ENCODE results near the gene PIK3C3.

Gene PIK3C3

DNA sequence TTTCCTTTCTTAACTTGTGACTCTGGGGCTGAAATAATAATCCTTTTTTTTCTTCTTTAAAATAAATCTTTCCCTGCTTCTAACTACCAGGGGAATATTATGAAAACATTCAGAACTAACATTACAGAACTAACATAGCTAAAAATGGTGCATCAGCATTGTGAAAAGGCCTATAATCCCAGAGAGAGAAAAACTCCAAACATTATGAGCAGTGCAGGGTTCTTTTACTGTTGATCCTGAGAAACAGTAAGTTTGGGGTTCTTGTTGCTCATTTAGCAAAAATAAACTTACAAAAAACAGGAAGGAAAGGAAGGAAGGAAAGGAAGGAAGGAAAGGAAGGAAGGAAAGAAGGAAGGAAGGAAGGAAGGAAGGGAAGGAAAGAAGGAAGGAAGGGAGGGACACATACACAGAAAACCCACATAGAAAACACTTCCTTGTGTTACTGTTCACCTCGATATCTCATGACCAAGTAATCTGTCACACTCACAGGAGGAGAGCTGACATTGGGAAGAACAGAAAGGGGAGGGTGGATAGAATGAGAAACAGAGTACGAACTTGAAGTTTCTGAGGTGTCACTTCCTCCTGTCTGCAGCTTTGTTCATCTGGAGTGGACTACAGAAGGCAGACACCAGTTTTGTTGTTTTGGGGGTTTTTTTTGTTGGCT is 18.4 kb upstream of the PIK3C3 start:
- H3K27ac ChIP-seq = no peak overlapping the region
- H3K4me3 ChIP-seq (ENCODE audit: low read depth in 1 of 2, low read length in 1 of 2) = no peak overlapping the region
- no peaks in the 10 kb centered on the region for H3K4me1 ChIP-seq (ENCODE audit: control insufficient read depth in 1 of 2, insufficient read depth in 1 of 2, low read depth in 1 of 2, low read length in 1 of 2)
- TF ChIP-seq, protein P1, sequence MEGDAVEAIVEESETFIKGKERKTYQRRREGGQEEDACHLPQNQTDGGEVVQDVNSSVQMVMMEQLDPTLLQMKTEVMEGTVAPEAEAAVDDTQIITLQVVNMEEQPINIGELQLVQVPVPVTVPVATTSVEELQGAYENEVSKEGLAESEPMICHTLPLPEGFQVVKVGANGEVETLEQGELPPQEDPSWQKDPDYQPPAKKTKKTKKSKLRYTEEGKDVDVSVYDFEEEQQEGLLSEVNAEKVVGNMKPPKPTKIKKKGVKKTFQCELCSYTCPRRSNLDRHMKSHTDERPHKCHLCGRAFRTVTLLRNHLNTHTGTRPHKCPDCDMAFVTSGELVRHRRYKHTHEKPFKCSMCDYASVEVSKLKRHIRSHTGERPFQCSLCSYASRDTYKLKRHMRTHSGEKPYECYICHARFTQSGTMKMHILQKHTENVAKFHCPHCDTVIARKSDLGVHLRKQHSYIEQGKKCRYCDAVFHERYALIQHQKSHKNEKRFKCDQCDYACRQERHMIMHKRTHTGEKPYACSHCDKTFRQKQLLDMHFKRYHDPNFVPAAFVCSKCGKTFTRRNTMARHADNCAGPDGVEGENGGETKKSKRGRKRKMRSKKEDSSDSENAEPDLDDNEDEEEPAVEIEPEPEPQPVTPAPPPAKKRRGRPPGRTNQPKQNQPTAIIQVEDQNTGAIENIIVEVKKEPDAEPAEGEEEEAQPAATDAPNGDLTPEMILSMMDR (IDR thresholded peaks at IDR 0.05) = no peak
- H3K9me3 ChIP-seq = no peaks in the 10 kb centered on the region
- no peaks in the 10 kb centered on the region for H3K36me3 ChIP-seq
- H3K27me3 ChIP-seq = no peaks in the 10 kb centered on the region

DNA sequence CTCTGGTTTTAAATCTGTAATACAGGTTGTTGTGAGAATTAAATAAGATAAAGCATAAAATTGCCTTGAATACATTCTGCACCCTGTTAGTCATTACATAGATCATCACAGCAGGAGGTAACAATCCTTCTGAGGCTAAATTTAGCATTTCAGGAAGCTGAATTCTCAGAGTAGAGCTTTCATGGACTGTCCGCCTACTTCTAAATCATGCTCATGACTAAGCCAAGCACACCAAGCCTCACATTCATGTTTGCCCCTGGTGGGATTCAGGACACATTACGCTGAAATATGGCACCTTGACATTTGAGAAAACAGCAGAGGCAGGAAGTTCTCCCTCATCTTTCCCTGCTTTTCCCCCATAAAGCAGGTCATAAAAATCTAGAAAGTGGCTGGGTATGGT is 16.6 kb upstream of the PIK3C3 start:
- Histone ChIP-seq H3K36me3 (no peaks in the 10 kb centered on the region), H3K4me1 (ENCODE audit: control insufficient read depth in 1 of 2, insufficient read depth in 1 of 2, low read depth in 1 of 2, low read length in 1 of 2) (no peaks in the 10 kb centered on the region), H3K27me3 (no peaks in the 10 kb centered on the region), H3K4me3 (ENCODE audit: low read depth in 1 of 2, low read length in 1 of 2) (no peak overlapping the region), H3K9me3 (no peaks in the 10 kb centered on the region), H3K27ac (no peak overlapping the region)
- TF ChIP-seq, protein P1 (IDR thresholded peaks at IDR 0.05) = no peak

DNA sequence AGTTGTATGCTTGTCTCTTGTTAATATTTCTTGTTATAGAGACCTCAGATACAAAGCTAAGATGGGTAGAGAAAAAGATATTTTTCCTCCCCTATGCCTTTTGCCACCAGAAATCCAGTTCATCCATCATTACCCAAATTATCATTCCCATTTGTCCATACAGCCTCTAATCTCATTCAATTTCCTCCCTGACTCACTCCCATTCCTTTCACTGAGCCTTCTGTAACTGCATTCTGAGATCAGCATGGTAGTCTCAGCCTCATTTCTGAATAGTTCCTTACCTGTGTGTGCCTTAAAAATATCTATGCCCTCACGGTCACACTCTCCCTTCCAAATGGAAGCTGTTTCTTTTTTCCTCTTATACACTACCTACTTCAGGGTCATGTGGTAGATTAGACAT is 15.7 kb upstream of the PIK3C3 start:
- H3K27me3 ChIP-seq = no peaks in the 10 kb centered on the region

GRCh38 chr18:41940506-41941215 is 14.4 kb upstream of the PIK3C3 start:
- H3K36me3 ChIP-seq = no peaks in the 10 kb centered on the region
- H3K4me3 ChIP-seq (ENCODE audit: low read depth in 1 of 2, low read length in 1 of 2) = no peak overlapping the region
- H3K9me3 ChIP-seq = no peaks in the 10 kb centered on the region
- H3K27me3 ChIP-seq = no peaks in the 10 kb centered on the region
- TF ChIP-seq, protein P1 (IDR thresholded peaks at IDR 0.05) = no peak
- no peak overlapping the region for H3K27ac ChIP-seq
- H3K4me1 ChIP-seq (ENCODE audit: control insufficient read depth in 1 of 2, insufficient read depth in 1 of 2, low read depth in 1 of 2, low read length in 1 of 2) = no peaks in the 10 kb centered on the region

More for the DNA sequence above, 15.7 kb upstream of the PIK3C3 start:
- Histone ChIP-seq H3K27ac (no peak overlapping the region), H3K4me3 (ENCODE audit: low read depth in 1 of 2, low read length in 1 of 2) (no peak overlapping the region), H3K9me3 (no peaks in the 10 kb centered on the region), H3K4me1 (ENCODE audit: control insufficient read depth in 1 of 2, insufficient read depth in 1 of 2, low read depth in 1 of 2, low read length in 1 of 2) (no peaks in the 10 kb centered on the region), H3K36me3 (no peaks in the 10 kb centered on the region)
- TF ChIP-seq, protein P1 (IDR thresholded peaks at IDR 0.05) = no peak

DNA sequence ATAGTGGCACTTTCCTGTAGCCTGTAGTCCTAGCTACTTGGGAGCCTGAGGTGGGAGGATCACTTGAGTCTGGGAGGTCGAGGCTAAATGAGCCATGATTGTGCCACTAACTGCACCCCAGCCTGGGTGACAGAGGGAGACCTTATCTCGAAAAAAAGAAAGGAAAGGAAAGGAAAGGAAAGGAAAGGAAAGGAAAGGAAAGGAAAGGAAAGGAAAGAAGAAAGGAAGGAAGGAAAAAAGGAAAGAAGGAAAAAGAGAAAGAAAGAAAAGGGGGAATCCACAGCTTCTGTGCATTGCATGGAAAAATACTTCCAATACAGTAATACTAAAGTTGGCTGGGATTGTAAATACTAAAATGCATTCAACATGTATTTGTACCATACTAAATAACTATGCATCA is 12.8 kb upstream of the PIK3C3 start:
- no peaks in the 10 kb centered on the region for H3K27me3 ChIP-seq
- no peaks in the 10 kb centered on the region for H3K4me1 ChIP-seq (ENCODE audit: control insufficient read depth in 1 of 2, insufficient read depth in 1 of 2, low read depth in 1 of 2, low read length in 1 of 2)
- H3K27ac ChIP-seq = no peak overlapping the region
- H3K36me3 ChIP-seq = no peaks in the 10 kb centered on the region
- TF ChIP-seq, protein P1 (IDR thresholded peaks at IDR 0.05) = no peak
- no peak overlapping the region for H3K4me3 ChIP-seq (ENCODE audit: low read depth in 1 of 2, low read length in 1 of 2)
- no peaks in the 10 kb centered on the region for H3K9me3 ChIP-seq
